ENCODE data around the gene RPS16.

The RPS16 gene

GRCh38 chr19:39417463-39418181 lies 18.1 kb downstream of the RPS16 start:
- DNase-seq, result no peak

GRCh38 chr19:39416152-39417120 lies 19.3 kb downstream of the RPS16 start:
- DNase-seq, result no peak

GRCh38 chr19:39415111-39416046 lies 20.4 kb downstream of the RPS16 start:
- no peak for DNase-seq

- no peak for DNase-seq
Observed at GRCh38 chr19:39413911-39414608, 21.7 kb downstream of the RPS16 start.

- DNase-seq, result peak; percentile 25 to 39
Observed at GRCh38 chr19:39413272-39413910, 22.4 kb downstream of the RPS16 start.

GRCh38 chr19:39412867-39413271 lies 22.9 kb downstream of the RPS16 start:
- no peak for DNase-seq

- peak; percentile 98 to 99 for DNase-seq
Observed at GRCh38 chr19:39412100-39412866, 23.5 kb downstream of the RPS16 start, which contains the start of gene PLEKHG2. Gene PLEKHG2, plus strand, starts transcription at chr19:39412669. Its CDS starts 1,418 bp downstream, at chr19:39414087.

GRCh38 chr19:39411832-39412099 lies 24.0 kb downstream of the RPS16 start:
- peak; percentile 91 to 96 for DNase-seq

GRCh38 chr19:39411081-39411831 lies 24.5 kb downstream of the RPS16 start:
- DNase-seq, result peak; percentile 40 to 51

- no peak for DNase-seq
Observed at GRCh38 chr19:39410831-39411080, 25.0 kb downstream of the RPS16 start.

- DNase-seq, result peak; percentile 74 to 77
Observed at GRCh38 chr19:39410017-39410830, 25.5 kb downstream of the RPS16 start.

GRCh38 chr19:39409208-39410016 lies 26.3 kb downstream of the RPS16 start:
- DNase-seq, result peak; percentile 50 to 51

GRCh38 chr19:39408392-39409207 lies 27.1 kb downstream of the RPS16 start:
- peak in 1 of 2 experiments; percentile 40 for DNase-seq

GRCh38 chr19:39407660-39408391 lies 27.9 kb downstream of the RPS16 start:
- DNase-seq, result peak in 1 of 2 experiments; percentile 22

- DNase-seq, result no peak
Observed at GRCh38 chr19:39407410-39407659, 28.4 kb downstream of the RPS16 start.

- DNase-seq, result peak; percentile 64 to 71
Observed at GRCh38 chr19:39406656-39407409, 28.9 kb downstream of the RPS16 start, which contains the start of gene ZFP36. Gene ZFP36, plus strand, starts transcription at chr19:39406847. Its CDS starts 58 bp downstream, at chr19:39406905.

Measured in Kasumi-1 (cell line).